Mesothelial cell of epicardium (in vitro differentiated cells): ENCODE data around the gene PAXIP1. TPM values are rescaled to one million over a fixed set of nuclear protein-coding genes. Genes with fewer than 3 reads are reported as not detected.

Experiments used
- DNase-seq, 2 experiments: peaks; one replicate each; pipeline ENCODE4 v3.0.0; 2021; ENCODE audit warnings: low spot score in 2 of 2; ENCODE audit not compliant: unreplicated experiment in 2 of 2
- H3K27ac Mint-ChIP-seq: 2 replicates; pipeline ENCODE4 v1.8.0; 2021; ENCODE audit warnings: mixed read lengths
- H3K27me3 Mint-ChIP-seq: 2 replicates; pipeline ENCODE4 v1.8.0; 2021; ENCODE audit warnings: low read depth, mixed read lengths
- H3K36me3 Mint-ChIP-seq: 2 replicates; pipeline ENCODE4 v1.8.0; 2021; ENCODE audit warnings: mixed read lengths
- H3K4me1 Mint-ChIP-seq: 2 replicates; pipeline ENCODE4 v1.8.0; 2021; ENCODE audit warnings: mixed read lengths
- H3K4me3 Mint-ChIP-seq: 2 replicates; pipeline ENCODE4 v1.8.0; 2021; ENCODE audit warnings: mild to moderate bottlenecking, moderate library complexity, mixed read lengths
- H3K9me3 Mint-ChIP-seq: 2 replicates; pipeline ENCODE4 v1.8.0; 2021; ENCODE audit warnings: mixed read lengths
- total RNA-seq: library from RNA; stranded (reverse); gene quantifications from 3 replicates; pipeline ENCODE4 v1.2.1, GENCODE V29; 2021
- TF ChIP-seq, protein P1 (sequence below): fragments of 200-600 bp; sonication (generic); IDR thresholded peaks from one replicate; pipeline ENCODE4 v1.5.0; 2021; ENCODE audit warnings: antibody characterized with exemption; ENCODE audit not compliant: unreplicated experiment

The PAXIP1 gene
- total RNA-seq, 1 donor from 2014 or later: 21.3 TPM

DNA sequence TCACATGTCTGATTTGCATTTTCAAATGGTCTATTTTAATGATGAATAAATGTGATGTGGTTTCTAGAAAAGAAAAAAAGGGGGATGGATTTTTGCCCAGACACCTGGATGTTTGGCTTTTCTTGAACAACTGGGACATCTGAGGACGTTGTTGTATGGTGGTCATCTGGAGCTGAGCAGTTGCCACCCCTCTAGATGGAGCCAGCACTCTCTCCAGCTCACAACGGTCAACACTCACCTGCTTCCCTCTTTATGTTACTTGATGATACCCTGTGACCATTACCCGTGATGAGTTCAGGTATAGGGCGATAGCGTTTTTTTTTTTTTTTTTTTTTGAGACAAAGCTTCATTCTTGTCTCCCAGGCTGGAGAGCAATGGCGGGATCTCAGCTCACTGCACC is 30.1 kb upstream of the PAXIP1 start:
- Mint-ChIP-seq H3K27ac (no peak overlapping the region), H3K4me1 (no peaks in the 10 kb centered on the region), H3K36me3 (no peaks in the 10 kb centered on the region), H3K9me3 (peaks cover 11% of the 10 kb centered on the region), H3K27me3 (no peaks in the 10 kb centered on the region), H3K4me3 (no peak overlapping the region)
- TF ChIP-seq, protein P1, sequence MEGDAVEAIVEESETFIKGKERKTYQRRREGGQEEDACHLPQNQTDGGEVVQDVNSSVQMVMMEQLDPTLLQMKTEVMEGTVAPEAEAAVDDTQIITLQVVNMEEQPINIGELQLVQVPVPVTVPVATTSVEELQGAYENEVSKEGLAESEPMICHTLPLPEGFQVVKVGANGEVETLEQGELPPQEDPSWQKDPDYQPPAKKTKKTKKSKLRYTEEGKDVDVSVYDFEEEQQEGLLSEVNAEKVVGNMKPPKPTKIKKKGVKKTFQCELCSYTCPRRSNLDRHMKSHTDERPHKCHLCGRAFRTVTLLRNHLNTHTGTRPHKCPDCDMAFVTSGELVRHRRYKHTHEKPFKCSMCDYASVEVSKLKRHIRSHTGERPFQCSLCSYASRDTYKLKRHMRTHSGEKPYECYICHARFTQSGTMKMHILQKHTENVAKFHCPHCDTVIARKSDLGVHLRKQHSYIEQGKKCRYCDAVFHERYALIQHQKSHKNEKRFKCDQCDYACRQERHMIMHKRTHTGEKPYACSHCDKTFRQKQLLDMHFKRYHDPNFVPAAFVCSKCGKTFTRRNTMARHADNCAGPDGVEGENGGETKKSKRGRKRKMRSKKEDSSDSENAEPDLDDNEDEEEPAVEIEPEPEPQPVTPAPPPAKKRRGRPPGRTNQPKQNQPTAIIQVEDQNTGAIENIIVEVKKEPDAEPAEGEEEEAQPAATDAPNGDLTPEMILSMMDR: no peak
- no peak for DNase-seq

DNA sequence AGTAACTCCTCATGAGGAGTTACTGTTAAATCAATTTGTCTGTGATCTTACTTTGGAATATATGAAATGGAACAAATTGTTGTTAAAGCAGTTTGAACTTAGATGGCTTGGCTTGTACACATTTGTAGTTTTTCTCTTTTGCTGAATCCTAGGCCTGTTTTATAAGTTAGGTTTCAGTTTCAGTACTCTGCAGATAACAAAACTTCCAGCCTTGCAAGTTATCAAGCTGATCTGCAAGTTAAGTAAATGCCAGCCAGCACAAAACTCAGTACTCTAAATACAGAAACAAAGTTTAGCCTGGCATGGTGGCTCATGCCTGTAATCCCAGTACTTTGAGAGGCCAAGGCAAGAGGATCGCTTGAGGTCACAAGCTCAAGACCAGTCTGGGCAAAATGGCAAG is 25.0 kb upstream of the PAXIP1 start:
- H3K27ac Mint-ChIP-seq: no peak overlapping the region
- no peaks in the 10 kb centered on the region for H3K27me3 Mint-ChIP-seq
- no peaks in the 10 kb centered on the region for H3K36me3 Mint-ChIP-seq
- TF ChIP-seq, protein P1: no peak
- H3K4me3 Mint-ChIP-seq: no peak overlapping the region
- no peaks in the 10 kb centered on the region for H3K4me1 Mint-ChIP-seq
- DNase-seq: no peak
- peaks cover 11% of the 10 kb centered on the region for H3K9me3 Mint-ChIP-seq

DNA sequence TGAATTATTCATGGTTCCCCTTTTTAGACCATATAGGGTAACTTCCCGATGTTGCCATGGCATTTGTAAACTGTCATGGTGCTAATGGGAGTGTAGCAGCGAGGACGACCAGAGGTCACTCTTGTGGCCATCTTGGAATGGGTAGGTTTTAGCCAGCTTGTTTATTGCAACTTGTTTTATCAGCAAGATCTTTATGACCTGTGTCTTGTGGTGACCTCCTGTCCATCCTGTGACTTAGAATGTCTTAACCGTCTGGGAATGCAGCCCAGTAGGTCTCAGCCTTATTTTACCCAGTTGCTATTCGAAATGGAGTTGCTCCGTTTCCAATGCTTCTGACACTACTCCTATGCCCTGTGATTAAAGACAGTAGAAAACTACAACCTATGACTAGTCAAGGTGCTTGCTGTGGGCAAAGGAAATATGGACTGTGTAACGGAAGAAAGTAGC is 18.8 kb upstream of the PAXIP1 start:
- Mint-ChIP-seq H3K4me3 (no peak overlapping the region), H3K27me3 (no peaks in the 10 kb centered on the region), H3K9me3 (no peaks in the 10 kb centered on the region), H3K27ac (no peak overlapping the region), H3K4me1 (no peaks in the 10 kb centered on the region), H3K36me3 (no peaks in the 10 kb centered on the region)
- TF ChIP-seq, protein P1: no peak
- no peak for DNase-seq

DNA sequence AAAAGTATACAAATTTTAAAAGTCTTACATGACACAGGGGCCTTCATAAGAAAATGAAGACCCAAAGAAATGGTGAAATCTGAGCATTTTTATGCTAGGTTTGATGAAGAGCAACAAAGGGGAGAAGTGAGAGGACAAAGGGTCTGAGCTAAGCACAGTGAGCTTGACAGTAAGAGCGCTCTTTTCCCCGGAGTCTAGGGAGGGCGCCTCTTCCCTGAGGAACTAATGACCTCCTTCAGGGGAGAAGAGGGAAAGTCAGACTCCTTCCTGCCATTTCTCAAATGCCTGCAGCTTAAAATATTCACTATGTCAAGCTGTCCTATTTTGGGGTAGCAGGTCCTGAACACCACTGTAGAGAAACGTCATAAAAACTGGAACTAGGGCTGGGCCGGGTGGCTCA is 18.1 kb upstream of the PAXIP1 start:
- Mint-ChIP-seq H3K27ac (no peak overlapping the region), H3K4me1 (no peaks in the 10 kb centered on the region), H3K36me3 (no peaks in the 10 kb centered on the region), H3K4me3 (no peak overlapping the region), H3K9me3 (no peaks in the 10 kb centered on the region), H3K27me3 (no peaks in the 10 kb centered on the region)
- no peak for DNase-seq
- TF ChIP-seq, protein P1: no peak

DNA sequence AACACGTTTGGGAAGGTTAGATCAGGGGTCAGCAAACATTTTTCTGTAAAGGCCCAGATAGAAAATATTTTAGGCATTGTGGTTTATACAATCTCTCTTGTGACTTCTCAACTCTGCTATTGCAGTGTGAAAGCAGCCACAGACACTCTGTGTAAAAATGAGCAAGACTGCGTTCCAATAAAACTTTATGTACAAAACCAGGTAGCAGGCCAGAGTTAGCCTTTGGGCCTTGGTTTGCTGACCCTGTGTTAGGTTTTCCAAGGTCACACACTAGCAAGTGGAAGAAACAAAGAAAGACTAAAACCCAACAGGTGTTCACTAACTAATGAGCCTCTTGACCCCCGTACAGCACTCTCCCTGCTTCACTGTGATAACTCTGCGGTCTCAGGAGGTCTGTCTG is 14.9 kb upstream of the PAXIP1 start:
- TF ChIP-seq, protein P1: no peak
- no peaks in the 10 kb centered on the region for H3K9me3 Mint-ChIP-seq
- no peaks in the 10 kb centered on the region for H3K36me3 Mint-ChIP-seq
- H3K4me1 Mint-ChIP-seq: no peaks in the 10 kb centered on the region
- no peak for DNase-seq
- no peaks in the 10 kb centered on the region for H3K27me3 Mint-ChIP-seq
- no peak overlapping the region for H3K4me3 Mint-ChIP-seq
- H3K27ac Mint-ChIP-seq: no peak overlapping the region

DNA sequence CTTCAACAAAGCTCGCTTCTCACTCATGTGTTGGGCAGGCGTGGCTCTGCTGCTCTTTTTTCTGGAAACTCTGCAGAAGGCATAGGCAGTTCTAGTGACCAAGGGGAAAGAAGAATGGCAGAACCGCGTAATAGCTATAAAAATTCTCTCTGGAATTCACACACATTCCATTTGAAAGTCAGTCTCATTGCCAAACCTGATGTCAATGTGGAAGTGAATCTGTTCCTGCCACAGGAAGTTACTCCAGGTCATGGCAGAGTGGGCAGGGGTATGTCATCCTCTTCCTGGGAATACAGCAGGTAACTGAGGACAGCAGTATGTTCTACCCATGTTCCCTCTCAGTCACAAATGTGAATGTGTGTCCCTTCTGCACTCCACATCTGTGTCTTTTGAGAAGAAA is 8.2 kb upstream of the PAXIP1 start:
- no peaks in the 10 kb centered on the region for H3K9me3 Mint-ChIP-seq
- DNase-seq: no peak
- peaks cover 3% of the 10 kb centered on the region for H3K27me3 Mint-ChIP-seq
- TF ChIP-seq, protein P1: no peak
- H3K4me1 Mint-ChIP-seq: no peaks in the 10 kb centered on the region
- no peak overlapping the region for H3K4me3 Mint-ChIP-seq
- H3K36me3 Mint-ChIP-seq: peaks cover 4% of the 10 kb centered on the region
- no peak overlapping the region for H3K27ac Mint-ChIP-seq
